HG03064 (cell line): ENCODE results near the gene ZNFX1.
"Not testable (repeated sequence)": the region's sequence is repeated elsewhere in the genome, so short reads cannot be mapped to it uniquely, and the experiment has no call there.

ENCODE experiments used
- ATAC-seq: cut with Tn5 transposase; IDR thresholded peaks from one replicate; pipeline ENCODE4 v1.9.1; 2021; ENCODE audit warnings: low read depth; ENCODE audit not compliant: unreplicated experiment

ZNFX1 gene

DNA sequence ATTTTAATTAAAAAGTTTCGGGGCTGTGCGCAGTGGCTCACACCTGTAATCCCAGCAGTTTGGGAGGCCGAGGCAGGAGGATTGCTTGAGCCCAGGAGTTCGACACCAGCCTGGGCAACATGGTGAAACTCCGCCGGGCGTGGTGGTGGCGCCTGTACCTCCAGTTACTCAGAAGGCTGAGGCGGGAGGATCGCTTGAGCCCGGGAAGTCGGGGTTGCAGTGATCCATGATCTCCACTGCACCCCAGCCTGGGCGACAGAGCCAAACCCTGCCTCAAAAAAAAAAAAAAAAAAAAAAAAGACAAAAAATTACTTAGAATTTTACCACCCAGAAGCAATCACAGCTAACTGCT, 59.1 kb downstream of the ZNFX1 start:
- not testable (repeated sequence) for ATAC-seq

DNA sequence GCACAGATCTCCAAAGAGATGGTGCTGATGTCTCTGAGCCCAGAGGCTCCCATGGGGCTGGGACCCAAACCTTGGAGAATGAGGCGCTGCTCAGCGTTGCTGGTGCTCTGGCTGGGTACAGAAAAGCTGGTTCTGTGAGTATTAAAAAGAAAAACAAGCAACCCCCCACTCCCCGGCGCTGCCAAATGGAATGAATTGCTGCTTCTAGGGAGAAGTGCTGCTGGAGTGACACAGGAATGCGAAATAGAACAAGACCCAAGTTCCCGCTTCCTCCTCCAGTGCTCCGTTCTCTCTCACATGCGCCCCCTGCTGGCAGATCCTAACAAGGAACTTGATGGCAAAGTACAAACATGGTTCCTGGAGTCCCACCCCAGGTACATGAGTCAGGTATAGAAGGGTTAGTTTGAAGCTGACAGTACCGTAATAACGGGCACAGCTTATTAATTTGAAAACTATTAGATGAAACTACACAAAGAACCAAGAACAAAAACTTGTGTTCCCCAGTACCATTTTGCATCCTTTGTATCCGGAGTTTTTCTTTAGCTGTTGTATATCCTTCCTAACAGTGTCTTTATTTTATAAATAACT, 60.8 kb downstream of the ZNFX1 start:
- no peak for ATAC-seq

DNA sequence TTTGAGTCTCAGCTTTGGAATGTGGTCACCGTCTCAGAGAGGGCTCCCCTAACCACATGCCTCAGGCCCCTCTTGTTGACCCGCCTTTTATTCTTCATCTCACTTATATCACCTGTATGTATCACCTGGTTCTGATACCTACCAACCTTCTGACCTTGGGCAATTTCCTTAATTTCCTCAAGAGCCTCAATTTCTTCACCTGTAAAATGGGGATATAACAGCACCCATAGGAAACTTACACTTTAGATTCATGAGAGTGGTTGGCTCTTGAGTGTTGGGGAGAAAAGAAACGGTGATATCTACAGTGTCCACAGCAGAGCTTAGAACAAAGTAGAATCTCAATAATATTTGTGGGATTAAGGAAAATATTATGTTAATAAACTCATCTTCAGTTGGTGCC, 62.6 kb downstream of the ZNFX1 start:
- ATAC-seq: no peak

DNA sequence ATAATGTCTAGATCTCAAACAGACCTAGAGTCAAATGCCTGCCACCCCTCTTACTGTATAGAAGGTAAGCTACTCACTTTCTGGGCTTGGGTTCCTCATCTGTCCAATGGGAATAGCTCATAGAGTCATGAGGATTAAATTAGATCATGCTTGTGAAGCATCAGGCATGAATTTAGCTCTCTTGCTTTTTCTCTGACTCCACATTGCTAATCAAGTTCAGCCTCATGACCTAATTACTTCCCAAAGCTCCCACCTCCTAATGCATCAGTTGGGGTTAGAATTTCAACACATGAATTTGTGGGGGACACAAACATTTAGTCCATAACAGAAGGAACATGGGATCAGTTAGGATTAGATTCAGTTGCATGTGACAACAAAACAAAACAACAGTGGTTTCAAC, 63.3 kb downstream of the ZNFX1 start:
- ATAC-seq: no peak

DNA sequence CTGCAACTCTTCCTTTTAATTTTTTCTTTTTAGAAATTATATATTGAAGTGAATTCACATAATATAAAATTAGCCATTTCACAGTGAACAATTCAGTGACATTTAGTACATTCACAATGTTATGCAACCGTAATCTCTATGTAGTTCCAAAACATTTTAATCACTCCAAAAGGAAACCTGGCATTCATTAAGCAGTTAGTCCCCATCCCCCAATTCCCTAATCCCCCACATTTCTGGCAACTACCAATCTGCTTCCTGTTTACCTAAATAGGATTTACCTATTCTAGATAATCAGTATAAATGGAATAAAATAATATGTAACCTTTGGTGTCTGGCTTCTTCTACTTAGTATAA, 67.1 kb downstream of the ZNFX1 start:
- no peak for ATAC-seq

DNA sequence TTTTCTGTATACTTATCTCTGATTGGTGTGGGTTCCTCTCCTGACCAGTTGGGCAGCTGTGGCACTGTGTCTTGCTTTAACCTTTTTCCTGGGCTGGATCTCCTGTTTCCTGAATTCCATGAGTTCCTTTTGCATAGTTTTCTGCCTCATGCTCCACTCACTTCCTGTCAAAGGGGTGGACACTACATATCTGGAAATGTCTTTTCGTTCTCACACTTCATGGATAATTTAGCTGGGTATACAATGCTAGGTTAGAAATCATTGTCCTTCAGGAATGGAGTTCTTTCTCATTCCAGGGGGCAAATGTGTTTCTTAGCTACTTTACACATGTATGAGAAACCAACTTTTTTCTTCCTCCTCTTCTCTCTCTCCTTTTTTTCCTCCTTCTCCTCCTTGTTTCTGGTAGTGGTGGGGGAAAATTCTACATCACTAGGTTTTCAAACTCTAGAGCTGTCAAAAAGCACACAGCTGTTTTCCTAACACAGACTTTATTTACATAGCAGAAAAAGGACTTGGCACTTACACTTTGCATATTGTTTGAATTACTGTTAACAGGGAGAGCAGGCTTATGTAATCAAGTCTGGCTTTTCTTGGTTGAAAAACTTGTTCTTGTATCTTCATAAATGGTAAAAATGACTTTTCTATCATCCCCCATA, 67.6 kb downstream of the ZNFX1 start:
- no peak for ATAC-seq

DNA sequence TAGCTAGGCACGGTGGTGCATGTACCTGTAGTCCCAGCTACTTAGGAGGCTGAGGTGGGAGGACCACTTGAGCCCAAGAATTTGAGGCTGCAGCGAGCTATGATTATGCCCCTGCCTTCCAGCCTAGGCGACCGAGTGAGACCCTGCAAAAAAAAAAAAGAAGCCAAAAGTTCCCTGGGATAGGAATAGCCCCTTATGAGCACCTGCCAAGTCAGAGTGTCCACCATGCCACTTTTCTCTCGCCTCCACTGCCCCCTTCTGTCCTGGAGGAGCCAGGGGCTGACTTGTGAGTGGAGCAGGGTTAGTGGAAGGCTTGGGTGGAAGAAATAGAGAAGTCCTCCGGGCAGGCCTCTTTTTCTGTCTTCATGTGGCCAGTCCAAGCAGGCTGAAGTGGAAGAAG, 70.8 kb downstream of the ZNFX1 start:
- ATAC-seq: no peak

DNA sequence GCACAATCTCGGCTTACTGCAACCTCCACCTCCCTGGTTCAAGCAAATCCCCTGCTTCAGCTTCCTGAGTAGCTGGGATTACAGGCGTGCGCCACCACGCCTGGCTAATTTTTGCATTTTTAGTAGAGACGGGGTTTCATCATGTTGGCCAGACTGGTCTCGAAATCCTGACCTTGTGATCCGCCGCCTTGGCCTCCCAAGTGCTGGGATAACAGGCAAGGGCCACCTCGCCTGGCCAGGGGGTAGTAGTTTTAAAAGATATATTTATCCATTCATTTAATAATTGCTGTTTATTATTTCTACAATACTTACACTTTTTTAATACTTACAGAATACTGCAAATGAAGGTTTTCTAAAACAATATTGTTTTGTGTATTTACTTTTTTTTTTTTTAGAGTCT, 74.1 kb downstream of the ZNFX1 start:
- ATAC-seq: no peak

DNA sequence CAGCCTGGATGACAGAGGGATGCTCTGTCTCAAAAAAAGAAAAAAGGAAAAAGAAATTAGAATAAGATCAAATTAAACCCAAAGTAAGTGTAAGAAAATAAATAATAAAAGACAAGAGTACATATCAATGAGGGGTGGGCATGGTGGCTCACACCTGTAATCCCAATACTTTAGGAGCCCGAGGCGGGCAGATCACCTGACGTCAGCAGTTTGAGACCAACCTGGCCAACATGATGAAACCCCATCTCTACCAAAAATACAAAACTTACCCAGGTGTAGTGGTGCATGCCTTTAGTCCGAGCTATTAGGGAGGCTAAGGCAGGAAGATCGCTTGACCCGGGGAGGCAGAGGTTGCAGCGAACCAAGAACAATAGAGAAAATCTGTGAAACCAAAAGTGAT, 74.8 kb downstream of the ZNFX1 start:
- no peak for ATAC-seq

DNA sequence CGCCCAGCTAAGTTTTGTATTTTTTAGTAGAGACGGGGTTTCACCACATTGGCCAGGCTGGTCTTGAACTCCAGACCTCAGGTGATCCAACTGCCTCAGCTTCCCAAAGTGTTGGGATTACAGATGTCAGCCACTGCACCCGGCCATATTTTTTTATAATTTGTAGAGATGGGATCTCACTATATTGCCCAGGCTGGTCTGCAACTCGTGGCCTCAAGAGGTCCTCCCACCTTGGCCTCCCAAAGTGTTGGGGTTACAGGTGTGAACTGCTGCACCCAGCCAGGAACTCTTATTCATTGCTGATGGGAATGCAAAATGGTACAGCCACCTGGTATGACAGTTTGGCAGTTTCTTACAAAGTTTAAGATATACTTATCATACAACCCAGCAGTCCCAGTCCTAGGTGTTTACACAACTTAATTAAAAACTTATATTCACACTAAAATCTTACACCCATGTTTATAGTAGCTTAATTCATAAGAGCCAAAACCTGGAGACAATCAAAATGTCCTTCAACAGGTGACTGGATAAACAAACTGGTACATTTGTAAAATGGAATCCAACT, 78.0 kb downstream of the ZNFX1 start:
- no peak for ATAC-seq

DNA sequence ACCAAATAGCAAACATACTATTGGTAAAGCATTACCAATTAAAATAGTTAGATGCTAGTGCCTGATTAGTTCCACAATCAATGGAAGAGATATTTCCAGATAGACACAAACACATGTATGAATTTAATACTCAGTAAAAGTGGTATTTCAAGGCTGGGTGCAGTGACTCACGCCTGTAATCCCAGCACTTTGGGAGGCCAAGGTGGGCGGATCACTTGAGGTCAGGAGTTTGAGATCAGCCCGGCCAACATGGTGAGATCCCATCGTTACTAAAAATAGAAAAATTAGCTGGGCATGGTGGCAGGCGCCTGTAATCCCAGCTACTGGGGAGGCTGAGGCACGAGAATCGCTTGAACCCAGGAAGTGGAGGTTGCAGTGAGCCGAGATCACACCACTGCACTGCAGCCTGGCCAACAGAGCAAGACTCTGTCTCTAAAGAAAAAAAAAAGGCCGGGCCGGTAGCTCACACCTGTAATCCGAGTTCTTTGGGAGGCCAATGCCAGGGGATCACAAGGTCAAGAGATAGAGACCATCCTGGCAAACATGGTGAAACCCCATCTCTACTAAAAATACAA, 84.8 kb downstream of the ZNFX1 start:
- not testable (repeated sequence) for ATAC-seq
